ENCODE data around the gene SLC22A12.

DNA sequence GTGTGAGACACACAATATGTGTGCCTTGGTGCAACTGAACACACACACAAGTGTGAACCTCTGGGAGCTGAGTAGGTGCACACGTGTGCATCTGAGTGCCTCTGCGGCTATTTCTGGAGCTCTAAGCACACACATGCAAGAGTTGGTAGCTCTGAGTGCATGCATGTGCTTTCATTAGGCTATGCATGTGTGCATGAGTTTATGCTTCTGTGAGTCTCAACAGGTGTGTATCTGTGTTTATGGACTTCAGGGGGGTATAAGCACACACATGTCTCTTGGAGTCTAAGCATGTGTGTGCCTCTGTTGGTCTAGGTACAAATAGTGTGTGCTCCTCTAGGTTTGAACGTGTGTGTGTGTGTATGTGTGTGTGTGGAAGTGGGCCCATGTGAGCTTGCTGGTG is 25.8 kb downstream of the SLC22A12 start:
- TF ChIP-seq, protein P1, sequence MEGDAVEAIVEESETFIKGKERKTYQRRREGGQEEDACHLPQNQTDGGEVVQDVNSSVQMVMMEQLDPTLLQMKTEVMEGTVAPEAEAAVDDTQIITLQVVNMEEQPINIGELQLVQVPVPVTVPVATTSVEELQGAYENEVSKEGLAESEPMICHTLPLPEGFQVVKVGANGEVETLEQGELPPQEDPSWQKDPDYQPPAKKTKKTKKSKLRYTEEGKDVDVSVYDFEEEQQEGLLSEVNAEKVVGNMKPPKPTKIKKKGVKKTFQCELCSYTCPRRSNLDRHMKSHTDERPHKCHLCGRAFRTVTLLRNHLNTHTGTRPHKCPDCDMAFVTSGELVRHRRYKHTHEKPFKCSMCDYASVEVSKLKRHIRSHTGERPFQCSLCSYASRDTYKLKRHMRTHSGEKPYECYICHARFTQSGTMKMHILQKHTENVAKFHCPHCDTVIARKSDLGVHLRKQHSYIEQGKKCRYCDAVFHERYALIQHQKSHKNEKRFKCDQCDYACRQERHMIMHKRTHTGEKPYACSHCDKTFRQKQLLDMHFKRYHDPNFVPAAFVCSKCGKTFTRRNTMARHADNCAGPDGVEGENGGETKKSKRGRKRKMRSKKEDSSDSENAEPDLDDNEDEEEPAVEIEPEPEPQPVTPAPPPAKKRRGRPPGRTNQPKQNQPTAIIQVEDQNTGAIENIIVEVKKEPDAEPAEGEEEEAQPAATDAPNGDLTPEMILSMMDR (IDR thresholded peaks at IDR 0.05) = no peak
- no peak for TF ChIP-seq SREBF2 (IDR thresholded peaks at IDR 0.05)
- TF ChIP-seq BHLHE40 (IDR thresholded peaks at IDR 0.05; ENCODE audit: low read depth, low read length) = no peak
- TF ChIP-seq MAFK (IDR thresholded peaks at IDR 0.05; ENCODE audit: partially characterized antibody) = no peak
